AG04450 (cell line): ENCODE results near the gene URI1. TPM values are rescaled to one million over a fixed set of nuclear protein-coding genes. Genes with fewer than 3 reads are reported as not detected.

ENCODE experiments used
- CTCF ChIA-PET: fragments of 300-600, 350-600 bp; formaldehyde crosslinking; extraction: SDS; loops from one replicate; lab custom pipeline; 2022; ENCODE audit warnings: antibody characterized with exemption, inconsistent platforms; lab: Charles Lee
- POLR2A ChIA-PET: fragments of 350-600 bp; formaldehyde crosslinking; extraction: SDS; loops from one replicate; lab custom pipeline; 2021; ENCODE audit warnings: antibody characterized with exemption, inconsistent platforms; lab: Yijun Ruan, JAX
- DNase-seq: peaks from one replicate; pipeline ENCODE4 v3.0.0-alpha.2; 2011; ENCODE audit warnings: low read depth, low spot score
- H3K27ac ChIP-seq: one replicate; pipeline ENCODE4 v1.5.1; 2012; ENCODE audit warnings: low read depth, low read length, control low read depth
- H3K27me3 ChIP-seq: one replicate; pipeline ENCODE4 v1.6.0; 2012; ENCODE audit warnings: low read length; ENCODE audit not compliant: control insufficient read depth, insufficient read depth
- H3K4me3 ChIP-seq: 2 replicates; pipeline ENCODE4 v1.5.1; 2011; ENCODE audit warnings: mild to moderate bottlenecking, low read depth, low read length, control low read depth
- H3K9me3 ChIP-seq: 2 replicates; pipeline ENCODE4 v1.5.1; 2012; ENCODE audit warnings: low read length; ENCODE audit not compliant: control insufficient read depth, insufficient read depth
- polyA plus RNA-seq: library from polyadenylated mRNA; depleted of rRNA; stranded (reverse); fragments of >200 nt; gene quantifications from 2 replicates; pipeline ENCODE4 v1.2.3, GENCODE V29; 2011
- TF ChIP-seq, protein P1 (sequence below): IDR thresholded peaks from 2 replicates; pipeline ENCODE4 v1.5.1; 2011; ENCODE audit warnings: low read depth, low read length, control low read depth, inconsistent platforms

URI1 gene
- polyA plus RNA-seq, 1 experiment, result 79.0 TPM

GRCh38 chr19:29918891-29919290, 23.1 kb upstream of the URI1 start:
- no peaks in the 10 kb centered on the region for H3K27me3 ChIP-seq
- no peak for DNase-seq
- H3K27ac ChIP-seq, result no peak overlapping the region
- H3K9me3 ChIP-seq, result no peaks in the 10 kb centered on the region
- TF ChIP-seq, protein P1, sequence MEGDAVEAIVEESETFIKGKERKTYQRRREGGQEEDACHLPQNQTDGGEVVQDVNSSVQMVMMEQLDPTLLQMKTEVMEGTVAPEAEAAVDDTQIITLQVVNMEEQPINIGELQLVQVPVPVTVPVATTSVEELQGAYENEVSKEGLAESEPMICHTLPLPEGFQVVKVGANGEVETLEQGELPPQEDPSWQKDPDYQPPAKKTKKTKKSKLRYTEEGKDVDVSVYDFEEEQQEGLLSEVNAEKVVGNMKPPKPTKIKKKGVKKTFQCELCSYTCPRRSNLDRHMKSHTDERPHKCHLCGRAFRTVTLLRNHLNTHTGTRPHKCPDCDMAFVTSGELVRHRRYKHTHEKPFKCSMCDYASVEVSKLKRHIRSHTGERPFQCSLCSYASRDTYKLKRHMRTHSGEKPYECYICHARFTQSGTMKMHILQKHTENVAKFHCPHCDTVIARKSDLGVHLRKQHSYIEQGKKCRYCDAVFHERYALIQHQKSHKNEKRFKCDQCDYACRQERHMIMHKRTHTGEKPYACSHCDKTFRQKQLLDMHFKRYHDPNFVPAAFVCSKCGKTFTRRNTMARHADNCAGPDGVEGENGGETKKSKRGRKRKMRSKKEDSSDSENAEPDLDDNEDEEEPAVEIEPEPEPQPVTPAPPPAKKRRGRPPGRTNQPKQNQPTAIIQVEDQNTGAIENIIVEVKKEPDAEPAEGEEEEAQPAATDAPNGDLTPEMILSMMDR, result no peak
- no peak overlapping the region for H3K4me3 ChIP-seq
- POLR2A ChIA-PET, result no interaction called here
- CTCF ChIA-PET, result no interaction called here

DNA sequence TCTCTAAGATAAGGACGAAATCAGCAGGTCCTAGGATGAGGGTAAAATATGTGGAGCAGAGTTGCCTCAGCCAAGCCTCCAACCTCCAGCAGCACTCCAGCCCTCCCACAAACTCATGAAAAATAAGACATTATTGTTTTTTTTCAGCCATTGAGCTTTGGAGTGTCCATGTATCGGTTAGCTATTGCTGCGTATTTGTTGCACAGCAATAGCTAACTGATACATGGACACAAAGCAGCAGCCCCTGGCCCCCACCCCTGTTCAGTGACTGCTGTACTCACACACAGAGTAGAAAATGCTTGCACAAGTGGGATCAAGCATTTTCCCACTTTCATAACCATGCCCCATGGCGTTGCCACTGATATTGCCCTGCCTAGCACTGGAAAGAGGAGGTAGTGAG, 19.1 kb upstream of the URI1 start:
- ChIA-PET CTCF (no interaction called here), POLR2A (no interaction called here)
- TF ChIP-seq, protein P1, result no peak
- no peak overlapping the region for H3K27ac ChIP-seq
- no peak overlapping the region for H3K4me3 ChIP-seq
- DNase-seq, result no peak
- H3K9me3 ChIP-seq, result no peaks in the 10 kb centered on the region
- H3K27me3 ChIP-seq, result peaks cover 1% of the 10 kb centered on the region

GRCh38 chr19:29923653-29924052, 18.4 kb upstream of the URI1 start:
- Histone ChIP-seq H3K27ac (no peak overlapping the region), H3K27me3 (peaks cover 4% of the 10 kb centered on the region), H3K4me3 (no peak overlapping the region), H3K9me3 (no peaks in the 10 kb centered on the region)
- no peak for DNase-seq
- TF ChIP-seq, protein P1, result no peak
- ChIA-PET CTCF (no interaction called here), POLR2A (no interaction called here)

DNA sequence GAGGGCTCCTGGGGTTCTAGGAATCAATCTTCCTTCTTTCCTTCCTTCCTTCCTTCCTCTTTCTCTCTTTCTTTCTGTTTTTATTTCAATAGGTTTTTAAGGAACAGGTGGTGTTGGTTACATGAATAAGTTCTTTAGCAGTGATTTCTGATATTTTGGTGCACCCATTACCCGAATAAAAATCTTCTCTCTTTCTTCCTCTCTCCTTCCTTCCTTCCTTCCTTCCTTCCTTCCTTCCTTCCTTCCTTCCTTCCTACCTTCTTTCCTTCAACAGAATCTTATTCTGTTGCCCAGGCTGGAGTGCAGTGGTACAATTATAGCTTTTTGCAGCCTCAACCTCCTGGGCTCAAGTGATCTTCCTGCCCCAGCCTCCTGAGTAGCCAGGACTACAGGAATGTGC, 16.0 kb upstream of the URI1 start:
- no peaks in the 10 kb centered on the region for H3K9me3 ChIP-seq
- no peak overlapping the region for H3K27ac ChIP-seq
- no peak overlapping the region for H3K4me3 ChIP-seq
- DNase-seq, result no peak
- H3K27me3 ChIP-seq, result peaks cover 4% of the 10 kb centered on the region
- TF ChIP-seq, protein P1, result no peak
- CTCF ChIA-PET, result no interaction called here
- POLR2A ChIA-PET, result no interaction called here

DNA sequence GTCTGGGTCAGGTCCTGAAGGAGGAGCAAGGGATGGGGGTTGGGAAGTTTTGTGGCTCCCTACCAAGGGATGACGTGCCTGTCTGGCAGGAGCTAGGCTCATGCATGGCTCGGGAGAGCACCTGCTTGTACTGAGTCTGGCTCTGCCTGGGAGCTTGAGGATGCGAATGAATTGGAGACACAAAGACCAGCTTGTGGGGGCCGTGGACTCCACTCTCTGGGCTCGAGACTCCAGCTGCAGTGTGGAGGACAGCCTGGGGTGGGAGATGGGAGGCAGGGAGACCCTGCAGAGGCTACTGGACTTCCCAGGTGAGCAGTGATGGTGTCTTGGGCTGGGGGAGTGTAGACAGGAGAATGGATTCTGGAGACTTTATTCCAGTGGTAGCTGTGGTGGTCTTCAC, 15.2 kb upstream of the URI1 start:
- Histone ChIP-seq H3K27ac (no peak overlapping the region), H3K9me3 (no peaks in the 10 kb centered on the region), H3K4me3 (no peak overlapping the region), H3K27me3 (peaks cover 4% of the 10 kb centered on the region)
- CTCF ChIA-PET, result no interaction called here
- DNase-seq, result no peak
- TF ChIP-seq, protein P1, result no peak
- POLR2A ChIA-PET, result no interaction called here
